Suprapubic skin (tissue), 4 donors: Measurements from ENCODE around the gene HOXC5. TPM values are rescaled to one million over a fixed set of nuclear protein-coding genes. Genes with fewer than 3 reads are reported as not detected.

Experiments
- DNase-seq, 2 donors: peaks; one replicate each; pipeline ENCODE4 v3.0.0-alpha.2; 2019; ENCODE audit warnings: low spot score in 2 of 2
- H3K27ac ChIP-seq: fragments of 200-600 bp; sonication (generic); one replicate; pipeline ENCODE4 v1.5.1; 2019
- H3K27me3 ChIP-seq: fragments of 200-600 bp; sonication (generic); one replicate; pipeline ENCODE4 v1.5.1; 2019
- H3K36me3 ChIP-seq: fragments of 200-600 bp; sonication (generic); one replicate; pipeline ENCODE4 v1.5.1; 2019
- H3K4me1 ChIP-seq: fragments of 200-600 bp; sonication (generic); one replicate; pipeline ENCODE4 v1.5.1; 2019
- H3K4me3 ChIP-seq: fragments of 200-600 bp; sonication (generic); one replicate; pipeline ENCODE4 v1.5.1; 2019; ENCODE audit warnings: mild to moderate bottlenecking
- H3K9me3 ChIP-seq: fragments of 200-600 bp; sonication (generic); one replicate; pipeline ENCODE4 v1.5.1; 2019
- EP300 ChIP-seq: sonication (generic); formaldehyde crosslinking; IDR thresholded peaks from one replicate; pipeline ENCODE4 v1.6.1; 2017; ENCODE audit warnings: antibody characterized with exemption
- POLR2A ChIP-seq, 2 donors: fragments of 450-650 bp; IDR thresholded peaks; one replicate each; pipeline ENCODE4 v1.6.1; 2017; ENCODE audit warnings: antibody characterized with exemption in 2 of 2, mild to moderate bottlenecking in 2 of 2, moderate library complexity in 2 of 2
- POLR2AphosphoS5 ChIP-seq, 3 donors: sonication (generic); formaldehyde crosslinking; IDR thresholded peaks; one replicate each; pipeline ENCODE4 v1.6.1; 2017; ENCODE audit warnings: antibody characterized with exemption in 3 of 3
- WGBS: methylation state at CpG from one replicate; pipeline ENCODE4 v1.1.5; 2018; 5-methylcytosine and 5-hydroxymethylcytosine counted together
- total RNA-seq, 4 donors: library from RNA; depleted of rRNA; stranded (reverse); fragments of >200 nt; gene quantifications; one replicate each; pipeline ENCODE4 v1.1.0, GENCODE V29; 2016
- TF ChIP-seq, protein P1 (sequence below), 2 donors: fragments of 200-600 bp in 1 of 2; fragments of 450-650 bp in 1 of 2; sonication (generic) in 1 of 2; IDR thresholded peaks; one replicate each; pipeline ENCODE4 v1.5.1; 2016 to 2019; ENCODE audit warnings: antibody characterized with exemption in 2 of 2, mild to moderate bottlenecking in 1 of 2, moderate library complexity in 1 of 2

Gene HOXC5
- total RNA-seq, 4 donors from 2014 or later, result 0.26 to 3.5 (median 0.49) TPM; not detected in 1

DNA sequence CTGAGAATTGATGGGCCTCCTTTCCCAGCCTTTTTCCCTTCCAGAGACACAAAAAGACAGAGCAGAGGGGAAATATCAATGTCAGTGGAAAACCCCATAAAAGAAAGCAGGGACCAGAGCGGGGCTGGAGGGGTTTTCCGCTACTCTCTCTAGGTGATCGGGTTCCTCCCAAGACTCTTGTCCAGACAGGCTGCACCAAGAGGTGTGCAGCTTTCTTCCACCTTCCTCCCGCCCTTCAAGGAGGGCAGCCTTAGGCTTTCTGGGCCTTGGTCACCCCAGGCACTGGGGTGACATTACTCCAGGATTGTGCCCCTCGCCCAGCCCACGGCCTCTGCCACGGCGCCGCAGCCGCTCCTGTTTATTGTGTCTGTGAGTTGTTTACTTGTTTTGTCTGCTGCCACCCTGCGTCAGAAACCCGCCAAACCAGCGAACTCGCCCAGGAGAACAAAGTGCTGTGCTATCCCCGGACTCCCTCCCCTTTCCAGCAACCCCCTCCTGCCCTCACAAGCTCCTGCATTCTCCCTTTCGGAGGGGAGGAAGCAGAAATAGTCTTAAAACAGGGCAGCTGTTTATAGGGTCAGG, 11.3 kb upstream of the HOXC5 start:
- Histone ChIP-seq H3K4me3 (peak overlapping the region; percentile 78), H3K27me3 (peaks cover 25% of the 10 kb centered on the region), H3K36me3 (no peaks in the 10 kb centered on the region), H3K27ac (peak overlapping the region; percentile 98), H3K4me1 (peaks cover 85% of the 10 kb centered on the region), H3K9me3 (no peaks in the 10 kb centered on the region)
- WGBS, result 6% methylated on average over 16 of the region's 16 CpGs
- DNase-seq, result no peak
- peak in 1 of 3 donors; percentile 14 for TF ChIP-seq POLR2AphosphoS5 (IDR thresholded peaks at IDR 0.05)
- TF ChIP-seq, protein P1, sequence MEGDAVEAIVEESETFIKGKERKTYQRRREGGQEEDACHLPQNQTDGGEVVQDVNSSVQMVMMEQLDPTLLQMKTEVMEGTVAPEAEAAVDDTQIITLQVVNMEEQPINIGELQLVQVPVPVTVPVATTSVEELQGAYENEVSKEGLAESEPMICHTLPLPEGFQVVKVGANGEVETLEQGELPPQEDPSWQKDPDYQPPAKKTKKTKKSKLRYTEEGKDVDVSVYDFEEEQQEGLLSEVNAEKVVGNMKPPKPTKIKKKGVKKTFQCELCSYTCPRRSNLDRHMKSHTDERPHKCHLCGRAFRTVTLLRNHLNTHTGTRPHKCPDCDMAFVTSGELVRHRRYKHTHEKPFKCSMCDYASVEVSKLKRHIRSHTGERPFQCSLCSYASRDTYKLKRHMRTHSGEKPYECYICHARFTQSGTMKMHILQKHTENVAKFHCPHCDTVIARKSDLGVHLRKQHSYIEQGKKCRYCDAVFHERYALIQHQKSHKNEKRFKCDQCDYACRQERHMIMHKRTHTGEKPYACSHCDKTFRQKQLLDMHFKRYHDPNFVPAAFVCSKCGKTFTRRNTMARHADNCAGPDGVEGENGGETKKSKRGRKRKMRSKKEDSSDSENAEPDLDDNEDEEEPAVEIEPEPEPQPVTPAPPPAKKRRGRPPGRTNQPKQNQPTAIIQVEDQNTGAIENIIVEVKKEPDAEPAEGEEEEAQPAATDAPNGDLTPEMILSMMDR (IDR thresholded peaks at IDR 0.05), result peak; percentile 2 to 37
- TF ChIP-seq POLR2A (IDR thresholded peaks at IDR 0.05), result no peak

DNA sequence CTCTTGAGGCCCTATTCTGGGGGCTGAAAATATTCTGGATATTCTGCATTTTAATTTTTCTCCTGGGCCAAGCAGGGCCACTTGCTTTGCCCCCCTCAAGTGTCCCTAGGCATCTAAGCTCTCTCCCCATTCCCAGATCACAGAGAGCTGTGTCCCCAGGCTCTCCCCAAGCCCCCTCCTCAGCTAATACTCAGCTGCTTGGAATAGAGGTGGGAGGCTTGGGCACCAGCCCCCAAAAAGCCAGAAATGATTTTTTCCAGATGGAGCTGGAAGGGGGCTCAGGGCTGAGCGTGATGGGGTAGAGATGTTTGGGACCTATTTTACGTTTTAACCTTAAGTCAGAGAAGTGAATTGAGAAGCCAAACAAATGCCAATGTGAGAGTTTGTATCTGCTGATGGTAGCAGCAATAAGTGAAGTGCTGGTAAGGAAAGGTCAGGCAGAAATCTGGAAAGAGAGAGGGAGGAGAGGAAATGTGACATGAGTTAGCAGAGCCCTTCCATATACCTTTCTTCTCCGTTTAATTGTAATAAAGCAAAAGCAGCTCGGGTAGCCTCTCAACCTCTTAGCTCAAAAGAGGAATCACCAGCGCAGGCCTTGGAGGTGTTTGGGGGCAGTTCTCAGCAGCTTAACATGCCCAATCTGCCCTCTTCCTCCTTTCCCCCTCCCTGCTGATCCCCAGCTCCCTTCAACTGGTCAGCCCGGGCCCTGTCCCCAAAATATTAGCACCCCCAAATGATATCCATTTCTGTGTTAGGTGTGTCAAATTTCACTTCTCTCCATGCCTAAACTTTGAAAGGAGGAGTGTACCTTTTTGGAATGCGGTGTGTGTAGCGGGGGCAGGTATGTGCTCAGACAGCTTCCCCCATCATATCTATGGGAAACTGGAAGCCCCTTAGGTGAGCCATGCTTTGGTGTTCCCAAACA, 9.6 kb upstream of the HOXC5 start:
- Histone ChIP-seq H3K27me3 (peaks cover 22% of the 10 kb centered on the region), H3K9me3 (no peaks in the 10 kb centered on the region), H3K36me3 (no peaks in the 10 kb centered on the region), H3K4me1 (peaks cover 96% of the 10 kb centered on the region), H3K4me3 (peak overlapping the region; percentile 49), H3K27ac (peak overlapping the region; percentile 98)
- 32% methylated on average over 8 of the region's 8 CpGs for WGBS
- TF ChIP-seq EP300 (no peak), POLR2A (IDR thresholded peaks at IDR 0.05) (no peak), POLR2AphosphoS5 (IDR thresholded peaks at IDR 0.05) (no peak)
- TF ChIP-seq, protein P1 (IDR thresholded peaks at IDR 0.05), result no peak
- no peak for DNase-seq

DNA sequence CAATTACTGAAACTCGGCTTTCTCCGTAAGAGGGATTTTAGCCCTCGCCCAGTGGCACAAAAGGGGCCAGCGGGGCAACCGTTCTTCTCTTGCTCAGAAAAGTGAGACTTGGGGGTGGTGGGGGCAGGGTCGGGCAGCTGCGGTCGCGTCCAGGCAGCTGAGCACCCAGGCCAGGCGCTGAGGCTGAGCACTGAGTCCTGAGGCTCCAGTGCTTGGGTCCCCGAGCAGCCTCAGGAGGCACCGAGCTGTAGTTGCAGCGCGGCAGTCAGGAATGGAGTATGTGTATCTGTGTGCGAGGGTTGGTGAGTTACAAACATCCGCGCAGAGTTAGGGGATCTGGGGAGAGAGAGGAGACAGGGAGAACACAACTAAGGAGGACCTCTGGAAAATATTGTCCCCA, 8.7 kb upstream of the HOXC5 start:
- H3K36me3 ChIP-seq, result no peaks in the 10 kb centered on the region
- peak overlapping the region; percentile 49 for H3K4me3 ChIP-seq
- H3K27ac ChIP-seq, result peak overlapping the region; percentile 98
- no peaks in the 10 kb centered on the region for H3K9me3 ChIP-seq
- DNase-seq, result no peak
- 25% methylated on average over 10 of the region's 17 CpGs for WGBS
- H3K4me1 ChIP-seq, result peaks cover 93% of the 10 kb centered on the region
- peaks cover 20% of the 10 kb centered on the region for H3K27me3 ChIP-seq
- no peak for TF ChIP-seq POLR2AphosphoS5 (IDR thresholded peaks at IDR 0.05)

- TF ChIP-seq POLR2AphosphoS5 (IDR thresholded peaks at IDR 0.05), result no peak
- TF ChIP-seq, protein P1 (IDR thresholded peaks at IDR 0.05), result no peak
- TF ChIP-seq POLR2A (IDR thresholded peaks at IDR 0.05), result no peak
- H3K27ac ChIP-seq, result peak overlapping the region; percentile 98
- H3K4me3 ChIP-seq, result peak overlapping the region; percentile 49
Observed at GRCh38 chr12:54024581-54025305, 8.1 kb upstream of the HOXC5 start.

GRCh38 chr12:54025499-54026405, 7.1 kb upstream of the HOXC5 start:
- peaks cover 26% of the 10 kb centered on the region for H3K27me3 ChIP-seq

More at GRCh38 chr12:54024581-54025305, 8.1 kb upstream of the HOXC5 start:
- H3K27me3 ChIP-seq, result peaks cover 20% of the 10 kb centered on the region
- H3K9me3 ChIP-seq, result no peaks in the 10 kb centered on the region
- H3K4me1 ChIP-seq, result peaks cover 90% of the 10 kb centered on the region
- no peaks in the 10 kb centered on the region for H3K36me3 ChIP-seq
- DNase-seq, result no peak
- 32% methylated on average over 5 of the region's 5 CpGs for WGBS

More at GRCh38 chr12:54025499-54026405, 7.1 kb upstream of the HOXC5 start:
- H3K27ac ChIP-seq, result peak overlapping the region; percentile 98
- 36% methylated on average over 7 of the region's 7 CpGs for WGBS
- no peak for DNase-seq
- peak overlapping the region; percentile 49 for H3K4me3 ChIP-seq
- H3K36me3 ChIP-seq, result no peaks in the 10 kb centered on the region
- TF ChIP-seq POLR2AphosphoS5 (IDR thresholded peaks at IDR 0.05) (no peak), EP300 (no peak), POLR2A (IDR thresholded peaks at IDR 0.05) (no peak)
- TF ChIP-seq, protein P1 (IDR thresholded peaks at IDR 0.05), result no peak
- peaks cover 86% of the 10 kb centered on the region for H3K4me1 ChIP-seq
- H3K9me3 ChIP-seq, result no peaks in the 10 kb centered on the region
